HG03520 (cell line): Measurements from ENCODE around the gene TNFRSF8.

ENCODE experiments used
- ATAC-seq: cut with Tn5 transposase; IDR thresholded peaks from one replicate; pipeline ENCODE4 v1.9.1; 2021; ENCODE audit warnings: mild to moderate bottlenecking, moderate library complexity; ENCODE audit not compliant: unreplicated experiment

The TNFRSF8 gene

GRCh38 chr1:12113433-12114339, 50.6 kb downstream of the TNFRSF8 start:
- no peak for ATAC-seq

GRCh38 chr1:12114340-12114683, 51.2 kb downstream of the TNFRSF8 start:
- ATAC-seq, result no peak

- ATAC-seq, result no peak
Measured at GRCh38 chr1:12114916-12115315, 51.8 kb downstream of the TNFRSF8 start.

- ATAC-seq, result no peak
Measured at GRCh38 chr1:12121212-12122003, 58.3 kb downstream of the TNFRSF8 start.

GRCh38 chr1:12123172-12123571, 60.1 kb downstream of the TNFRSF8 start:
- ATAC-seq, result no peak

GRCh38 chr1:12124693-12125421, 61.8 kb downstream of the TNFRSF8 start:
- no peak for ATAC-seq

- ATAC-seq, result no peak
Measured at GRCh38 chr1:12125422-12126355, 62.6 kb downstream of the TNFRSF8 start.

GRCh38 chr1:12126781-12127180, 63.7 kb downstream of the TNFRSF8 start:
- ATAC-seq, result no peak

GRCh38 chr1:12127206-12127810, 64.2 kb downstream of the TNFRSF8 start:
- no peak for ATAC-seq

GRCh38 chr1:12128120-12128519, 65.0 kb downstream of the TNFRSF8 start:
- ATAC-seq, result no peak

GRCh38 chr1:12129624-12130023, 66.5 kb downstream of the TNFRSF8 start:
- ATAC-seq, result no peak

GRCh38 chr1:12130466-12131130, 67.5 kb downstream of the TNFRSF8 start:
- ATAC-seq, result no peak

GRCh38 chr1:12132078-12132477, 69.0 kb downstream of the TNFRSF8 start:
- no peak for ATAC-seq

GRCh38 chr1:12134716-12135115, 71.6 kb downstream of the TNFRSF8 start:
- no peak for ATAC-seq

- no peak for ATAC-seq
Measured at GRCh38 chr1:12135612-12136011, 72.5 kb downstream of the TNFRSF8 start.

- no peak for ATAC-seq
Measured at GRCh38 chr1:12136916-12137610, 74.0 kb downstream of the TNFRSF8 start.

- no peak for ATAC-seq
Measured at GRCh38 chr1:12138196-12139168, 75.4 kb downstream of the TNFRSF8 start.

- no peak for ATAC-seq
Measured at GRCh38 chr1:12140016-12140415, 76.9 kb downstream of the TNFRSF8 start.
